ENCODE measurements around the gene BANF1.
"Not testable (repeated sequence)": the region's sequence is repeated elsewhere in the genome, so short reads cannot be mapped to it uniquely, and the experiment has no call there.

Gene BANF1

GRCh38 chr11:66020618-66021357, 18.5 kb downstream of the BANF1 start:
- Histone ChIP-seq H3K27me3 (ENCODE audit: insufficient read depth, low read length, poor library complexity) (peaks cover 5% of the 10 kb centered on the region), H3K9ac (ENCODE audit: low read depth, low read length) (no peak overlapping the region), H4K20me1 (ENCODE audit: insufficient read depth, low read length) (no peaks in the 10 kb centered on the region), H2AFZ (ENCODE audit: low read depth, low read length) (no peak overlapping the region), H3K9me3 (ENCODE audit: insufficient read depth, low read length, severe bottlenecking) (no peaks in the 10 kb centered on the region), H3K4me1 (ENCODE audit: insufficient read depth, low read length) (peaks cover 9% of the 10 kb centered on the region), H3K4me2 (ENCODE audit: insufficient read depth, low read length) (no peak overlapping the region), H3K79me2 (ENCODE audit: insufficient read depth, low read length) (no peaks in the 10 kb centered on the region), H3K4me3 (ENCODE audit: low read depth in 1 of 2, low read length in 2 of 2) (no peak overlapping the region), H3K27ac (ENCODE audit: low read length) (no peak overlapping the region), H3K36me3 (ENCODE audit: insufficient read depth, low read length) (no peaks in the 10 kb centered on the region)
- DNase-seq (no peak), ATAC-seq (ENCODE audit: insufficient read depth, low read depth) (no peak)
- TF ChIP-seq CTCF (IDR thresholded peaks at IDR 0.05; ENCODE audit: borderline replicate concordance, extremely low read depth, low read length, poor library complexity, severe bottlenecking), result no peak
- no peak for TF ChIP-seq EZH2 (IDR thresholded peaks at IDR 0.05; ENCODE audit: borderline replicate concordance, low read depth, low read length, severe bottlenecking)

GRCh38 chr11:66022401-66023185, 20.3 kb downstream of the BANF1 start:
- H2AFZ ChIP-seq (ENCODE audit: low read depth, low read length), result peak overlapping the region; percentile 82
- peak overlapping the region; percentile 53 for H3K4me2 ChIP-seq (ENCODE audit: insufficient read depth, low read length)
- DNase-seq (peak; percentile 82), ATAC-seq (ENCODE audit: insufficient read depth, low read depth) (peak; percentile 97)
- H3K27me3 ChIP-seq (ENCODE audit: insufficient read depth, low read length, poor library complexity), result peaks cover 5% of the 10 kb centered on the region
- H3K79me2 ChIP-seq (ENCODE audit: insufficient read depth, low read length), result no peaks in the 10 kb centered on the region
- H3K9me3 ChIP-seq (ENCODE audit: insufficient read depth, low read length, severe bottlenecking), result no peaks in the 10 kb centered on the region
- H3K4me3 ChIP-seq (ENCODE audit: low read depth in 1 of 2, low read length in 2 of 2), result no peak overlapping the region
- peak; percentile 96 for TF ChIP-seq CTCF (IDR thresholded peaks at IDR 0.05; ENCODE audit: borderline replicate concordance, extremely low read depth, low read length, poor library complexity, severe bottlenecking)
- no peak for TF ChIP-seq EZH2 (IDR thresholded peaks at IDR 0.05; ENCODE audit: borderline replicate concordance, low read depth, low read length, severe bottlenecking)
- H3K36me3 ChIP-seq (ENCODE audit: insufficient read depth, low read length), result no peaks in the 10 kb centered on the region
- peak overlapping the region; percentile 40 for H3K9ac ChIP-seq (ENCODE audit: low read depth, low read length)
- H3K4me1 ChIP-seq (ENCODE audit: insufficient read depth, low read length), result peaks cover 9% of the 10 kb centered on the region
- no peak overlapping the region for H3K27ac ChIP-seq (ENCODE audit: low read length)
- H4K20me1 ChIP-seq (ENCODE audit: insufficient read depth, low read length), result no peaks in the 10 kb centered on the region

- not testable (repeated sequence) for H3K36me3 ChIP-seq (ENCODE audit: insufficient read depth, low read length); H3K4me2 ChIP-seq (ENCODE audit: insufficient read depth, low read length); ATAC-seq (ENCODE audit: insufficient read depth, low read depth); DNase-seq; H3K9ac ChIP-seq (ENCODE audit: low read depth, low read length); H3K79me2 ChIP-seq (ENCODE audit: insufficient read depth, low read length); H3K4me1 ChIP-seq (ENCODE audit: insufficient read depth, low read length); H3K27me3 ChIP-seq (ENCODE audit: insufficient read depth, low read length, poor library complexity); H3K27ac ChIP-seq (ENCODE audit: low read length); H4K20me1 ChIP-seq (ENCODE audit: insufficient read depth, low read length); H3K4me3 ChIP-seq (ENCODE audit: low read depth in 1 of 2, low read length in 2 of 2); H3K9me3 ChIP-seq (ENCODE audit: insufficient read depth, low read length, severe bottlenecking)
- peak overlapping the region; percentile 82 for H2AFZ ChIP-seq (ENCODE audit: low read depth, low read length)
Observed at GRCh38 chr11:66023186-66023440, 20.8 kb downstream of the BANF1 start.

GRCh38 chr11:66026017-66026529, 23.8 kb downstream of the BANF1 start, which contains the start of gene CATSPER1:
TSS of gene CATSPER1 (minus strand) at chr11:66026479. CDS start at chr11:66026379, 100 bp downstream.
- Histone ChIP-seq H3K79me2 (ENCODE audit: insufficient read depth, low read length) (no peaks in the 10 kb centered on the region), H3K27ac (ENCODE audit: low read length) (no peak within 1 kb of the TSS), H3K4me2 (ENCODE audit: insufficient read depth, low read length) (no peak within 1 kb of the TSS), H4K20me1 (ENCODE audit: insufficient read depth, low read length) (no peaks in the 10 kb centered on the region), H3K36me3 (ENCODE audit: insufficient read depth, low read length) (no peaks in the 10 kb centered on the region), H3K4me1 (ENCODE audit: insufficient read depth, low read length) (peaks cover 9% of the 10 kb centered on the region), H3K9me3 (ENCODE audit: insufficient read depth, low read length, severe bottlenecking) (no peaks in the 10 kb centered on the region), H2AFZ (ENCODE audit: low read depth, low read length) (no peak within 1 kb of the TSS), H3K4me3 (ENCODE audit: low read depth in 1 of 2, low read length in 2 of 2) (no peak within 1 kb of the TSS), H3K9ac (ENCODE audit: low read depth, low read length) (no peak within 1 kb of the TSS), H3K27me3 (ENCODE audit: insufficient read depth, low read length, poor library complexity) (peaks cover 5% of the 10 kb centered on the region)
- TF ChIP-seq CTCF (IDR thresholded peaks at IDR 0.05; ENCODE audit: borderline replicate concordance, extremely low read depth, low read length, poor library complexity, severe bottlenecking) (no peak), EZH2 (IDR thresholded peaks at IDR 0.05; ENCODE audit: borderline replicate concordance, low read depth, low read length, severe bottlenecking) (no peak)
- ATAC-seq (ENCODE audit: insufficient read depth, low read depth) (no peak), DNase-seq (no peak)
